DND-41 (cell line): ENCODE results near the gene DGKB.

ENCODE experiments used
- CTCF ChIP-seq: IDR thresholded peaks from 2 replicates; pipeline ENCODE4 v1.5.1; 2012; ENCODE audit warnings: borderline replicate concordance, low read length, moderate library complexity, mild to moderate bottlenecking; ENCODE audit not compliant: poor library complexity, severe bottlenecking; ENCODE audit errors: extremely low read depth
- EZH2 ChIP-seq: IDR thresholded peaks from 3 replicates; pipeline ENCODE4 v1.6.1; 2012; ENCODE audit warnings: borderline replicate concordance, low read depth, mild to moderate bottlenecking, moderate library complexity, low read length, inconsistent platforms; ENCODE audit not compliant: severe bottlenecking

GRCh38 chr7:14793151-14793550 lies 109.4 kb downstream of the DGKB start:
- TF ChIP-seq CTCF (no peak), EZH2 (no peak)
